Measurements from ENCODE around the gene MBOAT1.

The MBOAT1 gene

GRCh38 chr6:20212392-20213111, at the start of gene MBOAT1:
MBOAT1 (minus strand) TSS chr6:20212469; CDS start chr6:20212234, 235 bp downstream.
- TF ChIP-seq GATA2 (IDR thresholded peaks at IDR 0.05; ENCODE audit: low read depth, low read length) (no peak), GATA3 (IDR thresholded peaks at IDR 0.05; ENCODE audit: low read depth, low read length) (no peak)

DNA sequence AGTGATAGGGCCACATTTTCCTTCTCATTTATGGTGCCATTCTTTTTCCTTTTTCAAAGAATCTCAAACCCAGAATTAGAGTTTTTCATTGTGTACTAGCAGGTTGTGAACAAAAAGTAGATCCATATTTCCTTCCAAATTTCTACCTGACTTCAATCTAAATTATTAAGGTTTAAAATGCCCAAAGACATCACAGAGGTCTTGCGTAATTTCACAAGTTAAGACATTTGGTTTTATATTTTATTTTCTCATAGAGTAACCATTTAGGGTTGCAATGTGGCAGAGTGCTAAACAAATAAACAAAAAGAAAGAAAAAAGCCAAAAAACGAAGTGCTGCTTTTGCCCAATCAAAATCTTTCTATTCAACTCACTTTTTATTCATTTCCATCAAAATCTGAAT, 49.4 kb upstream of the MBOAT1 start:
- TF ChIP-seq GATA3 (IDR thresholded peaks at IDR 0.05; ENCODE audit: low read depth, low read length) (no peak), GATA2 (IDR thresholded peaks at IDR 0.05; ENCODE audit: low read depth, low read length) (no peak)

- TF ChIP-seq GATA3 (IDR thresholded peaks at IDR 0.05; ENCODE audit: low read depth, low read length) = no peak
- TF ChIP-seq GATA2 (IDR thresholded peaks at IDR 0.05; ENCODE audit: low read depth, low read length) = no peak
Observed at GRCh38 chr6:20260360-20260759, 48.1 kb upstream of the MBOAT1 start.

DNA sequence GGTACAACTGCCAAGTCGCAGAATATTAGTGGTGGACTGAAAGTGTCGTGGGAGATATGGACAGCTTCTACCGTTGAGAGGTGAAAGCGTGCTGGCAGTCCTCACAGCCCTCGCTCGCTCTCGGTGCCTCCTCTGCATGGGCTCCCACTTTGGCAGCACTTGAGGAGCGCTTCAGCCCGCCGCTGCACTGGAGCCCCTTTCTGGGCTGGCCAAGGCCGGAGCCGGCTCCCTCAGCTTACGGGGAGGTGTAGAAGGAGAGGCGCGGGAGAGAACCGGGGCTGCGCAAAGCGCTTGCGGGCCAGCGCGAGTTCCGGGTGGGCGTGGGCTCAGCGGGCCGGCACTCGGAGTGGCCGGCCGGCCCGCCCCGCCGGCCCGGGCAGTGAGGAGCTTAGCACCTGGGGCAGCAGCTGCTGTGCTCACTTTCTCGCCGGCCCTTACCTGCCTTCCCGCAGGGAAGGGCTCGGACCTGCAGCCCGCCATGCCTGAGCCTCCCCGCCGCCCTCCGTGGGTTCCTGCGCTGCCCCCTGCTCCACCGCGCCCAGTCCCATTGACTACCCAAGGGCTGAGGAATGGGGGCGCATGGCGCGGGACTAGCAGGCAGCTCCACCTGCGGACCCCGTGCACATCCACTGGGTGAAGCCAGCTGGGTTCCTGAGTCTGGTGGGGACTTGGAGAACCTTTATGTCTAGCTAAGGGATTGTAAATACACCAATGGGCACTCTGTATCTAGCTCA, 47.2 kb upstream of the MBOAT1 start:
- TF ChIP-seq GATA3 (IDR thresholded peaks at IDR 0.05; ENCODE audit: low read depth, low read length) = no peak
- no peak for TF ChIP-seq GATA2 (IDR thresholded peaks at IDR 0.05; ENCODE audit: low read depth, low read length)

- TF ChIP-seq GATA3 (IDR thresholded peaks at IDR 0.05; ENCODE audit: low read depth, low read length) (no peak), GATA2 (IDR thresholded peaks at IDR 0.05; ENCODE audit: low read depth, low read length) (no peak)
Observed at GRCh38 chr6:20255428-20255827, 43.2 kb upstream of the MBOAT1 start.

GRCh38 chr6:20254295-20254694, 42.0 kb upstream of the MBOAT1 start:
- TF ChIP-seq GATA3 (IDR thresholded peaks at IDR 0.05; ENCODE audit: low read depth, low read length) (no peak), GATA2 (IDR thresholded peaks at IDR 0.05; ENCODE audit: low read depth, low read length) (no peak)

DNA sequence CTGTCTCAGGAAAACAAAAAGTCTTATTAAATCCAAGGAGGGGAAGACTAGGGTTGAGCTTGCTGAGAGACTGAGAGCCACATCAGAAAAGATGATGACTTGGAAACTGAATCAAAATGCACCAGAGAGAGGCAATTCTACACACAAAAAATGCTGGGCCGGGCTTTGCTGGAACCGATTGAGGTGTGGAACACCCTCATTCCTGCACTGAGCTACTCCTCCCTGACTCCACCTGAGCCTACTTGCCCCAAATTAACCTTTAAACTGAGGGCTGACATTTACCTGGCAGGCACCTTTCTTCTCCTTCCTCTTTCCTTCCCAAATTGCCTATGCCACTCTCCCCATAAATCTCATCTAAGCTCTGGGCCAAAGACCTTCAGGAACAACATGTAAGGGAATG, 40.8 kb upstream of the MBOAT1 start:
- TF ChIP-seq GATA3 (IDR thresholded peaks at IDR 0.05; ENCODE audit: low read depth, low read length) = no peak
- no peak for TF ChIP-seq GATA2 (IDR thresholded peaks at IDR 0.05; ENCODE audit: low read depth, low read length)

DNA sequence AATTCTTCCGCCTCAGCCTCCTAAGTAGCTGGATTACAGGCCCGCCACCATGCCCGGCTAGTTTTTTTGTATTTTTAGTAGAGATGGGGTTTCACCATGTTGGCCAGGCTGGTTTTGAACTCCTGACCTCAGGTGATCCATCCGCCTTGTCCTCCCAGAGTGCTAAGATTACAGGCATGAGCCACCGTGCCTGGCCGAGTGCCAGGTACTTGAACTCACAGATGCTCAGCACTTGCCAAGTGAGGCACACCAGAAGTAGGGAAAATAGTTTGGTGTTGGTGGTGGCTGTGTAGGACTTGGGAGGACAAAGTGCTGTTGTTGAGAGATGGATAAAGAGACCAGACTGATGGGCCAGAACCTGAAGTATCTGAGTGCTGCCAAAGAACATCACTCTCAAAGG, 40.0 kb upstream of the MBOAT1 start:
- TF ChIP-seq GATA3 (IDR thresholded peaks at IDR 0.05; ENCODE audit: low read depth, low read length) = no peak
- no peak for TF ChIP-seq GATA2 (IDR thresholded peaks at IDR 0.05; ENCODE audit: low read depth, low read length)

DNA sequence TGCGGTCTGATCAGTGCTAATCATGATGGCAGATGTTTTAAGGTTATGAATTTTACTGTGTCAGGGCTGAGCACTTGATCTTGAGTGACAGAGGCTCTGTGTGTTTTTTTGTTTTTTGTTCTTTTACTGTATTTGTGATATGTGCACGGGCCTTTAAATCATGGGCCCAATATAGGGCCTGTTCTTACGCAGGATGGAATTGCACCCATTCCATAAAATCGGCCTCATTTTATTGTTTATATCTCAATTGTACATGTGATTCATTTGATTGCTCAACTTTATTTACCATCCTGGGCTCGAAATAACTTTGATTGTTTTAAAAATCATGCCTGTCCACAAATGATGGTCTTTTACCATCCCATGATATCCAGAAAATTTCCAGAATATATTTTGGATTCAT, 39.3 kb upstream of the MBOAT1 start:
- TF ChIP-seq GATA2 (IDR thresholded peaks at IDR 0.05; ENCODE audit: low read depth, low read length) = no peak
- TF ChIP-seq GATA3 (IDR thresholded peaks at IDR 0.05; ENCODE audit: low read depth, low read length) = no peak

DNA sequence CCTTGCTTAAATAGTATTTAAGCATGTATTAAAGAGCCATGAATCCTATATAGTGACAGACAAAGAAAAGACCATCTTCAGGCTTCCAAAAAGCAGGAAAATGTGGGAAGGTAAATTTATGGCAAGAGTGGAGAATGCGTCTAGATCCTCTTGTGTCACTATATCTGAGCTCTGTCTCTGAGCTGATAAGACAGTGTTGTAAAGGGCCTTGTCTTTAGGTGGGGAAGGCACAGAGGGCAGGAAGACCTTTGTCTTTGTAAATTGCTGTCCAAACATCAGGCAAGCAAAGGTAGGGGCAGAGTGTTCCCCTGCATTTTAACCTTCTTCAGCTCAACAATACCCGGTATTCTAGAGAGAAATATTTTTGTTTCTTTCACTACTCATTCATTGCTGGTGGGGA, 33.9 kb upstream of the MBOAT1 start:
- no peak for TF ChIP-seq GATA3 (IDR thresholded peaks at IDR 0.05; ENCODE audit: low read depth, low read length)
- TF ChIP-seq GATA2 (IDR thresholded peaks at IDR 0.05; ENCODE audit: low read depth, low read length) = no peak

- TF ChIP-seq GATA3 (IDR thresholded peaks at IDR 0.05; ENCODE audit: low read depth, low read length) = no peak
Observed at GRCh38 chr6:20243288-20243687, 31.0 kb upstream of the MBOAT1 start.

DNA sequence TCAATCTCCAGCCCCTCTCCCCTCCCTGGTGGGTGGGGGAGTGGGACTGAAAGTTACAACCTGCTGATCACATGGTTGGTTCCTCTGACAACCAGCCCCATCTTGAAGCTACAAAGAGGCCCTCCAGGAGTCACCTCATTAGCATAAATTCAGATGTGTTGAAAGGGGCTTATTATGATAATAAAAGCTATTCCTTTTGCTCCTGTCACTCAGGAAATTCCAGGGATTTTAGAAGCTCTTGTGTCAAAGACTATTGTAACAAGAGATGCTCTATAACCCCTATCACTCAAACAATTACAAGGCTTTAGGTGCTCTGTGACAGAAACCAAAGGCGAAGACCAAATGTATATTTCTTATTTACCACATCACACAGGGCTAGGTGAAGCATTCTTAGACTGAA, 30.1 kb upstream of the MBOAT1 start:
- TF ChIP-seq GATA2 (IDR thresholded peaks at IDR 0.05; ENCODE audit: low read depth, low read length) (no peak), GATA3 (IDR thresholded peaks at IDR 0.05; ENCODE audit: low read depth, low read length) (no peak)

GRCh38 chr6:20241102-20241501, 28.8 kb upstream of the MBOAT1 start:
- TF ChIP-seq GATA2 (IDR thresholded peaks at IDR 0.05; ENCODE audit: low read depth, low read length) (no peak), GATA3 (IDR thresholded peaks at IDR 0.05; ENCODE audit: low read depth, low read length) (no peak)

GRCh38 chr6:20238688-20239587, 26.7 kb upstream of the MBOAT1 start:
- TF ChIP-seq GATA3 (IDR thresholded peaks at IDR 0.05; ENCODE audit: low read depth, low read length) (no peak), GATA2 (IDR thresholded peaks at IDR 0.05; ENCODE audit: low read depth, low read length) (no peak)

Measured in SH-SY5Y (cell line).